Activated CD8-positive, alpha-beta T cell treated with anti-CD3 and anti-CD28 coated beads for 36 hours (primary cell): ENCODE measurements around the gene CREBL2. TPM values are rescaled to one million over a fixed set of nuclear protein-coding genes. Genes with fewer than 3 reads are reported as not detected.

Experiments
- ATAC-seq: fragments of 200-7000 bp; cut with Tn5 transposase; one replicate; pipeline ENCODE4 v1.10.0; 2021; ENCODE audit warnings: mild to moderate bottlenecking, moderate library complexity
- CTCF ChIA-PET: fragments of 350-600 bp; sonication (Branson Sonifier 250); formaldehyde crosslinking; loops from one replicate; lab custom pipeline; 2021; ENCODE audit warnings: antibody characterized with exemption; lab: Charles Lee
- POLR2A ChIA-PET: fragments of 350-600 bp; sonication (Branson Sonifier 250); formaldehyde crosslinking; loops from one replicate; lab custom pipeline; 2021; ENCODE audit warnings: antibody characterized with exemption; lab: Charles Lee
- DNase-seq: peaks from one replicate; pipeline ENCODE4 v3.0.0-alpha.2; 2020
- H3K27ac Mint-ChIP-seq: one replicate; pipeline ENCODE4 v1.8.0; 2021; ENCODE audit warnings: mild to moderate bottlenecking, mixed read lengths
- H3K27me3 Mint-ChIP-seq: one replicate; pipeline ENCODE4 v1.8.0; 2021; ENCODE audit warnings: mixed read lengths
- H3K36me3 Mint-ChIP-seq: one replicate; pipeline ENCODE4 v1.8.0; 2021; ENCODE audit warnings: low read depth, mixed read lengths
- H3K4me1 Mint-ChIP-seq: one replicate; pipeline ENCODE4 v1.8.0; 2021; ENCODE audit warnings: low read depth, mixed read lengths
- H3K4me3 Mint-ChIP-seq: one replicate; pipeline ENCODE4 v1.8.0; 2021; ENCODE audit warnings: mild to moderate bottlenecking, moderate library complexity, mixed read lengths
- H3K9me3 Mint-ChIP-seq: one replicate; pipeline ENCODE4 v1.8.0; 2021; ENCODE audit warnings: mixed read lengths
- CTCF ChIP-seq: fragments of 200-600 bp; IDR thresholded peaks from one replicate; pipeline ENCODE4 v1.8.0; 2022; ENCODE audit warnings: antibody characterized with exemption, mild to moderate bottlenecking
- intact Hi-C: fragments of 100-400 bp; cut with micrococcal nuclease; formaldehyde crosslinking; loops from one replicate; pipeline ENCODE4 v1.10.0; 2022
- total RNA-seq, 2 experiments: library from RNA; stranded (reverse); gene quantifications; one replicate each; pipeline ENCODE4 v1.2.3, GENCODE V29; 2021

CREBL2 gene
- total RNA-seq, 2 experiments from 2014 or later = 12.7 to 14.9 TPM

DNA sequence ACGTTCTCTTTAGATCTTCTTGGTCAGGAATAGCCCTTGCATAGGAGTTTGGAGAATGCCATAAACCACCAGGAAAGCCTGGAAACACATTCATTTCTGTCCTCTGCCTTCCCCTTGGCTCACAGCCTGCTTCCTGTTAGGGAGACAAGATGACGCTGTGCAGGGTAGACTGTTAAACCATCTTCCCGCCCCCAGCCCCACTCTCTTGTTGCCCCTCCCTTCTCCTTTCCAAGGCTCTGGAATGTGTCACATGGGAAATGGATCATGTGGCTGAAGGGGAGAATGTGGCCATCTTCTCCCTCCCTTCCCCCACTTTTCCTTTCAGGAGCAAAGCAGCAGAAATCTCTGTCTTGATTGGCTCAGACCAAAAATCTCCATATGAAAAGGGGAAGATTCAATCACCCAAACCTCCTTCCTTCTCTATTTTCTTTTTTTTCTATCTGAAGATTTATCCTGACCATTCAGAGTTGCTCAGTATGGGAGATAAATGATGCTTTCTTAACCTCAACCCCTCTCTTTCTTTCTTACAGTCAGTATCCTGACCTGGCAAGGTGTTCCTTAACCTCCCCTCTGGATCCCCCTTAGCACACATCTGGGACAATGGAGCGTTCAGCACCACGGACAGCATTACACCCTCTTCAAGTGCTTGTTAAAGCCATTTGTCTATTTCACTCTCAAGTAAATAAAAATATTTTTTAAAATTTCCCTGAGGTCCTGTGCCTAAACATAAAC, 72.9 kb downstream of the CREBL2 start:
- CTCF ChIA-PET = interaction anchor here (1.2 kb wide), 1 partner anchor 29 kb away, joined by 5 read pairs; no protein-coding TSS in a partner anchor
- POLR2A ChIA-PET = no interaction called here
- H3K9me3 Mint-ChIP-seq = no peaks in the 10 kb centered on the region

GRCh38 chr12:12685305-12685704, 73.6 kb downstream of the CREBL2 start:
- Mint-ChIP-seq H3K9me3 (no peaks in the 10 kb centered on the region), H3K4me1 (peaks cover 12% of the 10 kb centered on the region), H3K27ac (no peak overlapping the region), H3K36me3 (peaks cover 17% of the 10 kb centered on the region), H3K27me3 (no peaks in the 10 kb centered on the region), H3K4me3 (no peak overlapping the region)
- intact Hi-C loops = no loop called here
- TF ChIP-seq CTCF = no peak
- DNase-seq = no peak
- ChIA-PET POLR2A (no interaction called here), CTCF (no interaction called here)
- ATAC-seq = no peak

More for the DNA sequence above, 72.9 kb downstream of the CREBL2 start:
- ATAC-seq (no peak), DNase-seq (peak; percentile 52)
- no peaks in the 10 kb centered on the region for H3K27me3 Mint-ChIP-seq
- H3K4me1 Mint-ChIP-seq = peaks cover 5% of the 10 kb centered on the region
- H3K27ac Mint-ChIP-seq = no peak overlapping the region
- TF ChIP-seq CTCF = no peak
- intact Hi-C loops = no loop called here
- peaks cover 15% of the 10 kb centered on the region for H3K36me3 Mint-ChIP-seq
- H3K4me3 Mint-ChIP-seq = no peak overlapping the region

DNA sequence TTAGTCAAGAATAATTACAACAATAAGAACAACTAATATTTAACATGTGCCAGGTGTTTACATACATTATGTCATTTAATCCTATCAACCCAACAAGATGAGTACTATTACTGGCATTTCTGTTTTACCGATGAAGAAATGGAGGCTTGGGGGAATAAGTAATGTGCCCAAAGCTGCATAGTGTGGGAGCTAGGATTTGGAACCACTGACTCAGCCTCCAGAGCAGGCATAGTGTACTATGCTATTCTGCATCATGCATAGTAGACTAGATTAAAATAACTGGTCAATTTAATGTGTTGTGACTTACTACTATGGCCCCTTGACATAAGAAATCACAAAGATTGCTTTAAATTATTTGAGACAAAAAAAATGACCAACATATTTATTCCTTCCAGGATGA, 74.8 kb downstream of the CREBL2 start:
- no peak for DNase-seq
- Mint-ChIP-seq H3K27me3 (no peaks in the 10 kb centered on the region), H3K36me3 (peaks cover 20% of the 10 kb centered on the region), H3K9me3 (no peaks in the 10 kb centered on the region), H3K27ac (no peak overlapping the region), H3K4me1 (peaks cover 22% of the 10 kb centered on the region), H3K4me3 (no peak overlapping the region)
- ChIA-PET POLR2A (interaction anchor here (1.7 kb wide), 1 partner anchor 11 kb away, joined by 4 read pairs; no protein-coding TSS in a partner anchor), CTCF (no interaction called here)
- no peak for ATAC-seq
- TF ChIP-seq CTCF = no peak
- intact Hi-C loops = no loop called here

GRCh38 chr12:12686925-12687324, 75.2 kb downstream of the CREBL2 start:
- no peak overlapping the region for H3K4me3 Mint-ChIP-seq
- intact Hi-C loops = no loop called here
- ATAC-seq (no peak), DNase-seq (no peak)
- H3K27ac Mint-ChIP-seq = no peak overlapping the region
- peaks cover 27% of the 10 kb centered on the region for H3K4me1 Mint-ChIP-seq
- no peaks in the 10 kb centered on the region for H3K9me3 Mint-ChIP-seq
- H3K36me3 Mint-ChIP-seq = peaks cover 20% of the 10 kb centered on the region
- POLR2A ChIA-PET = interaction anchor here (0.6 to 1.7 kb wide), 2 partner anchors 10 to 160 kb away, joined by 3 to 4 read pairs; no protein-coding TSS in a partner anchor
- CTCF ChIA-PET = interaction anchor here (0.9 kb wide), 1 partner anchor 31 kb away, joined by 3 read pairs; no protein-coding TSS in a partner anchor
- TF ChIP-seq CTCF = no peak
- H3K27me3 Mint-ChIP-seq = no peaks in the 10 kb centered on the region

DNA sequence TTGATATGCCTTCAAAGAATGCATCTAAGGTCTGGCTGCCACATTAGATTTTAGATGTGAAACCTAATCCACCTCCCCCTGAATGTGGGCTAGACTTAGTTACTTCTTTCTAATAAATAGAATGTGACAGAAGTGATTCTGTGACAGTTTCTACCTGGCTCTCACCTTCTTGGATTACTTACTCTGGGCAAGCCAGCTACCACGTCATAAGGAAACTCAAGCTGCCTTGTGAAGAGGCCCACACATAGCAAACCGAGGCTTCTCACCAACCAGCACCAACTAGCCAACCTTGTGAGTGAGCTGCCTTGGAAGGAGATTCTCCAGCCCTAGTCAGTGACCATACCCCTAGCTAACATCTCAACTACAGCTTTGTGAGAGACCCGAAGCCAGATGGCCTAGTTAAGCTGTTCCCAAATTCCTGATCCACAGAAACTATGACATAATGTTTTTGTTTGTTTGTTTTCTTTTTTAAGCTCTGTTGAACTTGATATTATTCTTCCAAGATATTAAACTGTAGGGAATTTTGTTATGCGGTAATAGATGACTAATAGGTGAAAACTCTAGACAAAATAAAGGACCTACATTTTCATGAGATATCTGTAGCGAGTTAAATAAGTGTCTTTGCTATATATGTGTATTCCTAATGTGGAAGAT, 78.1 kb downstream of the CREBL2 start:
- Mint-ChIP-seq H3K27ac (no peak overlapping the region), H3K4me3 (no peak overlapping the region), H3K9me3 (no peaks in the 10 kb centered on the region), H3K36me3 (peaks cover 19% of the 10 kb centered on the region), H3K4me1 (peaks cover 32% of the 10 kb centered on the region), H3K27me3 (no peaks in the 10 kb centered on the region)
- ATAC-seq (peak; percentile 58), DNase-seq (peak; percentile 35)
- intact Hi-C loops = no loop called here
- POLR2A ChIA-PET = no interaction called here
- CTCF ChIA-PET = interaction anchor here (0.8 to 1.3 kb wide), 4 partner anchors 10 to 125 kb away, joined by 3 to 6 read pairs (median 4); no protein-coding TSS in a partner anchor
- TF ChIP-seq CTCF = no peak
